Type B pancreatic cell (in vitro differentiated cells): Measurements from ENCODE around the gene LRRK1. TPM values are rescaled to one million over a fixed set of nuclear protein-coding genes. Genes with fewer than 3 reads are reported as not detected.

ENCODE experiments used
- DNase-seq: peaks from one replicate; pipeline ENCODE4 v3.0.0; 2021; ENCODE audit warnings: mixed read lengths; ENCODE audit not compliant: unreplicated experiment; ENCODE audit errors: extremely low spot score
- H3K27ac Mint-ChIP-seq: 2 replicates; pipeline ENCODE4 v1.8.0; 2021; ENCODE audit warnings: mild to moderate bottlenecking, mixed read lengths
- H3K27me3 Mint-ChIP-seq: 2 replicates; pipeline ENCODE4 v1.8.0; 2021; ENCODE audit warnings: mixed read lengths
- H3K36me3 Mint-ChIP-seq: 2 replicates; pipeline ENCODE4 v1.8.0; 2021; ENCODE audit warnings: mixed read lengths
- H3K4me1 Mint-ChIP-seq: one replicate; pipeline ENCODE4 v1.8.0; 2021; ENCODE audit warnings: mixed read lengths; ENCODE audit not compliant: unreplicated experiment
- H3K4me3 Mint-ChIP-seq: 2 replicates; pipeline ENCODE4 v1.8.0; 2021; ENCODE audit warnings: mild to moderate bottlenecking, mixed read lengths
- H3K9me3 Mint-ChIP-seq: 2 replicates; pipeline ENCODE4 v1.8.0; 2021; ENCODE audit warnings: mixed read lengths
- total RNA-seq: library from RNA; stranded (reverse); gene quantifications from 2 replicates; pipeline ENCODE4 v1.2.1, GENCODE V29; 2021; ENCODE audit warnings: low replicate concordance
- TF ChIP-seq, protein P1 (sequence below): fragments of 200-600 bp; sonication (generic); conservative IDR thresholded peaks from 2 replicates; pipeline ENCODE4 v1.5.0; 2021; ENCODE audit warnings: antibody characterized with exemption, mild to moderate bottlenecking

LRRK1 gene
- total RNA-seq, 1 donor from 2014 or later: 2.0 TPM

DNA sequence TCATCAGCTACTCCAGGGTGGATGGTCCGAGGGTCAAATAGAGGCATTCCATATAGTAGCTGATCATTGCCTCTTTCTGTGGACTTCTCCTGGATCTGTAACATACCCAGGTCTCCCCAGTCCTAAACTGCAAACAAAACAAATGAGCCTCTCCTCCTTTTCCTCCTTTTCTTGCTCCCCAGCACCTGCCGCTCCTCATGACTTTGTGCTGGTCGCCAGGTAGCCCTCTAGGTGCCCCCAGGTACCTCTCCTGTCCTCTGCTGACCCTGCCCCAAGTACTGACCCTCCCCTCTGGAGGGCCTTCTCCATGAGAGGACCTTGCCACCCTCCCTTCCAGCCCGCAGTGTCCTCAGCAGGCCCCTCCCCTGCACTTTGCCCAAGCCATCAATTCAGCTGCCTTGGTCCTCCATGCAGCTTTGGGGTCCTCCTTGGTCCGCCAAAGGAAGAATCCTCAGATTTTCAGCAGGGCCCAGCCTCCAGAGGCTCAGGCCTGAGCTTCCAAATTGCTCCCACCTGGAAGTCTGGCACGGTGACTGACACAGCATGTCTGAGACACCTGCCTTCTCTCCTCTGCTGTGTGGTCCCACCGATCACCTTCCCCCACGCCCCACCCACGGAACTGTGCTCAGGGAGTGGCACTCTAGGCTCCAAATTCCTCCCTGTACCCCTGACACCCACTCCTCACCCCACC lies 111.0 kb downstream of the LRRK1 start:
- H3K27me3 Mint-ChIP-seq: peaks cover 15% of the 10 kb centered on the region
- H3K9me3 Mint-ChIP-seq: peaks cover 12% of the 10 kb centered on the region
- no peak overlapping the region for H3K4me3 Mint-ChIP-seq
- H3K36me3 Mint-ChIP-seq: no peaks in the 10 kb centered on the region
- TF ChIP-seq, protein P1, sequence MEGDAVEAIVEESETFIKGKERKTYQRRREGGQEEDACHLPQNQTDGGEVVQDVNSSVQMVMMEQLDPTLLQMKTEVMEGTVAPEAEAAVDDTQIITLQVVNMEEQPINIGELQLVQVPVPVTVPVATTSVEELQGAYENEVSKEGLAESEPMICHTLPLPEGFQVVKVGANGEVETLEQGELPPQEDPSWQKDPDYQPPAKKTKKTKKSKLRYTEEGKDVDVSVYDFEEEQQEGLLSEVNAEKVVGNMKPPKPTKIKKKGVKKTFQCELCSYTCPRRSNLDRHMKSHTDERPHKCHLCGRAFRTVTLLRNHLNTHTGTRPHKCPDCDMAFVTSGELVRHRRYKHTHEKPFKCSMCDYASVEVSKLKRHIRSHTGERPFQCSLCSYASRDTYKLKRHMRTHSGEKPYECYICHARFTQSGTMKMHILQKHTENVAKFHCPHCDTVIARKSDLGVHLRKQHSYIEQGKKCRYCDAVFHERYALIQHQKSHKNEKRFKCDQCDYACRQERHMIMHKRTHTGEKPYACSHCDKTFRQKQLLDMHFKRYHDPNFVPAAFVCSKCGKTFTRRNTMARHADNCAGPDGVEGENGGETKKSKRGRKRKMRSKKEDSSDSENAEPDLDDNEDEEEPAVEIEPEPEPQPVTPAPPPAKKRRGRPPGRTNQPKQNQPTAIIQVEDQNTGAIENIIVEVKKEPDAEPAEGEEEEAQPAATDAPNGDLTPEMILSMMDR: no peak
- peaks cover 7% of the 10 kb centered on the region for H3K4me1 Mint-ChIP-seq
- no peak overlapping the region for H3K27ac Mint-ChIP-seq
- DNase-seq: peak; percentile 45

DNA sequence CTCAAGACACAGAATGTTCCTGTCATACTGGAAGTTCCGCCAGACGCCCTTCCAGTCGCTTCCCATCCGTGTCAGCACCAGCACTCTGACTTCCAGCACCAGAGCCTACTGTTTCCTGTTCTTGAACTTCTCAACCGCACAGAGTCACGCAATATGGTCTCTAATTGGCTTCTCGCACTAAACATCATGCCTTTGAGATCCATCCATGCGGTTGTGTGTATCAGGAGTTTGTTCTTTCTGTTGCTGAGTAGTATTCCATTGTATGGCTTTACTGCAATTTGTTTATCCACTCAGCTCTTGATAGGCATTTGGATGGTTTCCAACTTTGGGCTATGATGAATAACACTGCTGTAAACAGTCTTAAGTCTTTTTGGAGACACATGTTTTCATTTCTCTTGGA lies 112.1 kb downstream of the LRRK1 start:
- Mint-ChIP-seq H3K4me1 (peaks cover 7% of the 10 kb centered on the region), H3K27me3 (peaks cover 11% of the 10 kb centered on the region), H3K4me3 (no peak overlapping the region), H3K27ac (no peak overlapping the region), H3K36me3 (no peaks in the 10 kb centered on the region), H3K9me3 (peaks cover 17% of the 10 kb centered on the region)
- no peak for DNase-seq
- TF ChIP-seq, protein P1: no peak

DNA sequence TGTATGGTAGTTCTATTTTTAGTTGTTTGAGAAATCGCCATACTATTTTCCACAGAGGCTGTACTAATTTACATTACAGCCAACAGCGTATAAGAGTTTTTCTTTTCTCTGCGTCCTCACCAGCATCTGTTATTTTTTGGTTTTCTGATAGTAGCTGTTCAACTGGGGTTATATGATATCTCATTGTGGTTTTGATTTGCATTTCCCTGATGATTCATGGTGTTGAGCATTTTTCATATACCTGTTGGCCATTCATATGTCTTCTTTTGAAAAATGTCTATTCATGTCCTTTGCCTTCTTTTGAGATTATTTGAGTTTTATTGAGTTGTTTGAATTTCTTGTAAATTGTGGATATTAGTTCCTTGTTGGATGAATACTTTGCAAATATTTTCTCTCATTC lies 114.6 kb downstream of the LRRK1 start:
- H3K27me3 Mint-ChIP-seq: peaks cover 3% of the 10 kb centered on the region
- peaks cover 17% of the 10 kb centered on the region for H3K9me3 Mint-ChIP-seq
- H3K27ac Mint-ChIP-seq: no peak overlapping the region
- DNase-seq: no peak
- no peak overlapping the region for H3K4me3 Mint-ChIP-seq
- H3K4me1 Mint-ChIP-seq: no peaks in the 10 kb centered on the region
- H3K36me3 Mint-ChIP-seq: no peaks in the 10 kb centered on the region
- TF ChIP-seq, protein P1: no peak

DNA sequence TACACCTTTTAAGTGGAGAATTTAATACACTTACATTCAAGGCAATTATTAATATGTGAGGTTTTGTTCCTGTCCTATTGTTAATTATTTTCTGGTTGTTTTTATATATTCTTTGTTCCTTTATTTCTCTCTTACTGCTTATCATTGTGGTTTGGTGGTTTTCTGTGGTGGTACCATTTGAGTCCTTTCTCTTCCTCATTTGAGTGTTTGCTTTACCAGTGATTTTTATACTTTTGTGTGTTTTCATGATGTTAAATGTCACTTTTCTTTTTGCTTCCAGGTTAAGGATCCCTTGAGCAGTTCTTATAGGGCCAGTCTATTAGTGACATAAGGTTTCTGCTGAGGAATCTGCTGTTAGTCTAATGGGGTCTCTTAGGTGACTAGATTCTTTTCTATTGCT lies 116.5 kb downstream of the LRRK1 start:
- DNase-seq: no peak
- H3K9me3 Mint-ChIP-seq: peaks cover 17% of the 10 kb centered on the region
- H3K27me3 Mint-ChIP-seq: peaks cover 1% of the 10 kb centered on the region
- H3K4me3 Mint-ChIP-seq: no peak overlapping the region
- no peak overlapping the region for H3K27ac Mint-ChIP-seq
- H3K36me3 Mint-ChIP-seq: no peaks in the 10 kb centered on the region
- TF ChIP-seq, protein P1: no peak
- H3K4me1 Mint-ChIP-seq: no peaks in the 10 kb centered on the region

DNA sequence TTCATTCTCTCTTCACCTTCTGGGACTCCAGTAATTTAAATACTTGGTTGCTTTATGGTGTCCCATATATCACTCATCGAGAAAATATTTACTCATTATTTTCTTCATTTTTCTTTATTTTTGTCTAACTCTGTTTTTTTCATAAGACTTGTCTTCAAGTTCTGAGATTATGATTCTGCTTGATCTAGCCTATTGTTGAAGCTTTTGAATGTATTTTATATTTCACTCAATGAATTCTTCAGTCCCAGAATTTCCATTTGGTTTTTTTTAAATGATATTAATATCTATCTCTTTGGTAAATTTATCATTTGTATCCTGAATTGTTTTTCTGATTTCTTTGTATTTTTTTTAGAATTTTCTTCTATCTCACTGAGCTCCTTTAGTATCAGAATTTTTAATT lies 117.0 kb downstream of the LRRK1 start:
- Mint-ChIP-seq H3K4me3 (no peak overlapping the region), H3K9me3 (peaks cover 17% of the 10 kb centered on the region), H3K27me3 (no peaks in the 10 kb centered on the region), H3K36me3 (no peaks in the 10 kb centered on the region), H3K27ac (no peak overlapping the region), H3K4me1 (no peaks in the 10 kb centered on the region)
- no peak for DNase-seq
- TF ChIP-seq, protein P1: no peak
